NCI-H1105 (cell line): Measurements from ENCODE around the gene NAALADL2.
"Not testable (repeated sequence)": the region's sequence is repeated elsewhere in the genome, so short reads cannot be mapped to it uniquely, and the experiment has no call there.

Source experiments
- DNase-seq: peaks from one replicate; lab custom pipeline; 2025; lab: John Stamatoyannopoulos, UW

Gene NAALADL2

GRCh38 chr3:175580318-175580717 is 721.2 kb downstream of the NAALADL2 start:
- DNase-seq = no peak

GRCh38 chr3:175585898-175586297 is 726.8 kb downstream of the NAALADL2 start:
- DNase-seq = no peak

DNA sequence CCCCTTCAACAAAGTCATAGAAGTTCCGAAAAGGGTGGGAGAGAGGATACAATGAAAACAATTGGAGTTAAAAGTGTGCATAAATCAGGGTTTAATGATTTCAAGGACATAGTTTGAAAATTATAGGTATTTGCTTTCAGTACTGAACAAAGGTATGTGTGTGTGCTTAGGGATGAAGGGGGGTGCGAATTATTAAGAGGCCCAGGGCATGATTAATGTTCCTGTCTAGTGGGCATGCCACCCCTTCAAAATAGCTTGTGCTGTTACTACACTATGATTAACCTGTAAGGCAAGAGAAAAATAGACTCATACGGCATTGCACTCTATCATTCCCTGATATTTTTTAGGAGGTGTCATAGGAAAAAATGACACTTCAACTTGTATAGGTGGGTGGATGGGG is 731.6 kb downstream of the NAALADL2 start:
- no peak for DNase-seq

- no peak for DNase-seq
These were observed 732.2 kb downstream of the NAALADL2 start for GRCh38 chr3:175591375-175591774.

DNA sequence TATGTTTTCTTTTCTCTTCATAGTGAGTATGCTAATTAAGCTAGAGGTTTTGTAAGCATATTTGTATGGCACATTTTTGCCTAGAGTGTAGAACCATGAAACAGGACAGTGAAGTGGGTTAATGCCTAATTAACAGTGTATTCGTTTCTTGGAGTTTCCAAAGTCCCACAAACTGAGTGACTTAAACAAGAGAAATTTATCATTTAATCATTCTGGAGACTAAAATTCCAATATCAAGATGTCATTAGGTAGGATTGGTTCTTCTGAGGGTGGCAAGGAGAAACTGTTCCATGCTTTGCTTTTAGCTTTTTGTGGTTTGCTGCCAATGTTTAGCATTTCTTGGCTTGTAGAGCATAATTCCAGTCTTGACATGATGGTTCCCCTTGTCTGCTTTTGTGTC is 734.2 kb downstream of the NAALADL2 start:
- DNase-seq = no peak

- no peak for DNase-seq
These were observed 739.6 kb downstream of the NAALADL2 start for GRCh38 chr3:175598740-175599139.

DNA sequence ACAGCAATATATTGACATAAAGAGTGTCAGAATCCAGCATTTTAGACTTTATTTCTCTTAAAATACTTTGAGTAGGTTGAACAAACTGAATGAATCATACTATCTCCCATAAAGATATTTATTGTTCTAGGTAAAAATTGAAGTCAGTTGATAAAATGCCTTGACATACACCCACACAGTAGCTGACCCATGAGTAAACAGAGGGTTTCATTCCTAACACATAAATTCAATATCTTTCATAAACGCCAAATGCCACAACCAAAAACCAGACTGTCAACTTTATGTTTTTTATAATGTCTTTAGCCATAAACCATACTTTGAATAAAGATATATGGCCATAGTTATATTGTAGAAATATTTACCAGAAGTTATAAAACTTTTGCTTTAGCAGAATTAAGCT is 742.4 kb downstream of the NAALADL2 start:
- no peak for DNase-seq

DNA sequence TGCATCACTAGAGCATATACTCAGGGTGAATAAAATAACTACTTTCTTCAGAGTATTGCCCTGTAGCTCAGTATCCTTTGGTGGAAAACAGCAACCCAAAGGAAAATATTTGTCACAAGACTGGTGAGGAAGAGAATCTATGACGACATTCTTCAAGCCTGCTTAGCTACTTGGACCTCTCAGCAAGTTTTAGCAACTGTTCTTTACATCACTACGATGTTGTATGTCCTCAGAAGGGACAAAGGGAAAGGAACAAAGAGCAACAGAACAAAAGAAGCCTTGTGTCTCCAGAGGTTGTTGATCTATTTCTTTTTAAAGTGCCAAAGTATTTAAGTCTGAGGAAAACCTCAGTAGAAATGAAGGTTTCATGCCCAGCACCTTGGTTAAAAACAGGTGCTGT is 746.7 kb downstream of the NAALADL2 start:
- DNase-seq = no peak

- peak; percentile 56 for DNase-seq
These were observed 747.6 kb downstream of the NAALADL2 start for GRCh38 chr3:175606650-175607318.

DNA sequence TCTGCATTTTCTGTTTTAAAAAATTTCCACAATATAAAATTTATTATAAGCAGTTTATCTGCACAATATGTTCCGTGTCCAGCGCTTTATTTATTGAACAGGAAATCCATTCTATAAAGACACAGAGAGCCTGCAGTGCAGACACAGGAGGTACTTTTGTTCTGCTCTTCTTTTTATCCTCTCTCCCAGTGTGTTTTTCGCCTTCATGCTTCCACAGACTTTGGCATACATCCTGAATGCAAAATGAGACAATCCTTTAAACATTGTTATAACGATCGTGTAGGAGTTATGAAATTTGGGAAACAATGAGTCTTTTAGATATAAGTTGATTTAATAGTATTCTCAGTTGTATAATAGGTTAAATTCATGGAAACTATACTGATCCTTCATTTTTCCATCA is 749.2 kb downstream of the NAALADL2 start:
- no peak for DNase-seq

GRCh38 chr3:175608911-175609310 is 749.8 kb downstream of the NAALADL2 start:
- DNase-seq = no peak

- no peak for DNase-seq
These were observed 753.5 kb downstream of the NAALADL2 start for GRCh38 chr3:175612487-175613196.

DNA sequence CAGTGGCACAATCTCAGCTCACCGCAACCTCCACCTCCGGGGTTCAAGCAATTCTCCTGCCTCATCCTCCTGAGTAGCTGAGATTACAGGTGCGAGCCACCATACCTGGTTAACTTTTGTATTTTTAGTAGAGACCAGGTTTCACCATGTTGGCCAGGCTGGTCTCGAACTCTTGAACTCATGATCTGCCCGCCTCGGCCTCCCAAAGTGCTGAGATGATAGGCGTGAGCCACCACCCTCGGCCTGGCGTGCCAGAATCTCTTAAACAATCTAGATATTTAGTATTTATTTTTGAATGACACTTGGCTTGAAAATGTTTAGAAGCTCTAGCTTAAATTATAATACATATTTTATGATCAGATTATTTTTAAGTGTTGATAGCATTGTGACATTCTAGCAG is 755.0 kb downstream of the NAALADL2 start:
- DNase-seq = not testable (repeated sequence)

GRCh38 chr3:175617247-175617646 is 758.1 kb downstream of the NAALADL2 start:
- no peak for DNase-seq

- no peak for DNase-seq
These were observed 760.2 kb downstream of the NAALADL2 start for GRCh38 chr3:175619369-175619768.

- DNase-seq = no peak
These were observed 761.0 kb downstream of the NAALADL2 start for GRCh38 chr3:175620093-175620492.

GRCh38 chr3:175620532-175620931 is 761.4 kb downstream of the NAALADL2 start:
- no peak for DNase-seq

DNA sequence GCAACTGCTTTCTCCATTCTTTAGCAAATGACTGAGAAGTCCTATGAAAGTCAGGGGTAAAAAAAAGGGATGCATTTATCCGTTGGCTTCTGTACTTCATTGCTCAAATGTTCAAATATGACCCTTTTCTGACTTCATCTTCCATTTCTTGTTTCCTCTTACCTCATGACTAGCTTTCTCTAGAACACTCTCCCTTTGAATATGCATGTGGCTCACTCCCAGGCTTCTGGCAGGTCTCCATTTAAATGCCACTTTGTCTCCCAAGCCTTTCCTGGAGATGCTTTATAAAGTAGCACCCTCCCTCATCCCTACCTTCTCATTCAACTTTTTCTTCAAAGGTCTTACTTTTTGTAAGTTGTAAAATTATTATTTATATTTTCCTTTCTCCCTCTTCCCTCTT is 781.8 kb downstream of the NAALADL2 start:
- no peak for DNase-seq

DNA sequence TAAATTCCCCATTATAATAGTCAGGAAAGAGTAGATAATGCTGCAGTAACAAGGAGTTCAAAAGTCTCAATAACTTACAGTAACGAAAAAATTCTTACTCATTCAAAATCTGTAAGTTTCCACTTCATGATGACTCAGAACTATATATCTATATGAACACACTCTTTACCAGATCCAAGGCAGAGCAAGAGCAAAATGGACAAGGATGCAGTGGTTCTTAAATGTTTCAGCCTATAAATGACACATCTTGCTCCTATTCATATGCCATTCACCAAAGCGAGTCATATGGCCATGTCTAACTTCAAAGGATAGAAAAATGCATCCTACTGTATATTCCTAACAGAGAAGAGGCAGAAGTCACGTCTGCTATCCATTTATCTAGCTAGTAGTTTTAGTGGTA is 787.7 kb downstream of the NAALADL2 start:
- no peak for DNase-seq

DNA sequence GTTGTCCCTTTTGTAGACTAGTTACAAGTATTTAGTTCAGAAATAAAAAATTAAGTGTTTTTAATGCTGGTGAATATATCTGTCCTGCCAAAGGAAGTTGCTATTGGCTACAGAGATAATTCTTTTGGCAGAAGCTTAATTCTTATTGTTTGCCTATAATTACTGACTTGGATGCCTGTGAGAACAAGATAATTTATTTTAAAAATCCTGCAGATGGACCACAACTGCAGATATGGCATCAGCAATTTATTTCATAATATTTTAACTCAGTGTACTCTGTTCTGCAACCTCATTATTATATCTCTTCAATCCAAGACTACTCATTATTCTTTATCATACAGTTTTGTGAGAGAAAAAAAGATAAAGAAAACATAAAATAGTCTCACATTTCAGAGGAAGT is 789.8 kb downstream of the NAALADL2 start:
- no peak for DNase-seq

DNA sequence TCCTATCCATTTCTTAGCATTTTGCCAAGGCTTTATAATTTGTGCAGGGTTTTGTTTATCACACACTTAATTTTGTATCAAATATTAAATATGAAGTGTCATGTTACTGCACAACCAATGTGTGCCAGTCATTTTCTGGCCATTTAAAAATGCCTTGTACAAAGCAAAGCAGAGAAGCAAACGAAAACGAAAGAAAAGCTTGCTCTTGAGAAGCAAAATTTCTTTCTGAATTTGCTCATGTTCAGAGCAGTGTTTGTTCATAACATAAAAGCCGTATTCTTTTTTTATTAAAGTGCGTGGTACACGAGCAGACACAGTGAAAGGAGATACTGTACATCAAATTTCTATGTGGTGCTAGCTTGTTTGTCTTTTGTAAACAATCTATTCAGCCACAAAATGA is 792.6 kb downstream of the NAALADL2 start:
- DNase-seq = no peak

DNA sequence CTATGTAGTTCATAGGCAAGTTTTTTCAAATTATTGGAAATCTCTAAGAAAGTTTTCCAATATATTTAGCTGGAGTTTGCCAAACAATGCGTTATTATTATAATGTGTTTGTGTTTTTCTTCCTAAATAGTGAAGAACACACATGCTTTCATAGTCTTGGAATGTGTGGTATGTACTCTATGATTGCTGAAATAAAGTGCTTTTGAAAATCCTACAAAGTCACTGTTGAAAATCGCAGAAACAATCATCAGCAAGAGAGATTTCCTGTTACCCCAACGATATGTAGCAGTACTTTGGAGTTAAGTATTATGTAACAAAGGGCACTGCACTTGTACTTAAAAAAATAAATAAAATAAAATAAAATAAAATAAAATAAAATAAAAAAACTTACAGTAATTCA is 796.2 kb downstream of the NAALADL2 start:
- no peak for DNase-seq

DNA sequence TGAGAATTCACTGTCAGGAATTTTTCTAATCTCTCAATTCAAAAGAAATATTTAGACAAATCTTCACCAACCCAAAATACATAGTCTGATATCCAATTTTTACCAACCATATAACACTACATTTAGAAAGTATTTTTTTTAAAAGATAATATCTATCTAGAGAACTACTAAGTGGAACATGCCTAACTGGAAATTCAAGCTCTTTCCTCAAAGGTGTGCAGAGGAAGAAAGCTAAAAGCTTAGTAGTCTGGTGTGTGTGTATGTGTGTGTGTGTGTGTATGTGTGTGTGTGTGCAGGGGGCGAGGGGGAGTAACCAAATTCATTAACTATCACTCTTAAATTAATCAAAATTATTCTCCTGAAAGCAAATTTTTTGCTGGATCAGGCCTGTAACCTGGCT is 797.3 kb downstream of the NAALADL2 start:
- no peak for DNase-seq
